ENCODE results near the gene C1orf35. TPM values are rescaled to one million over a fixed set of nuclear protein-coding genes. Genes with fewer than 3 reads are reported as not detected.

The C1orf35 gene
- total and polyA plus RNA-seq, 4 donors = 4.0 to 7.5 (median 6.4) TPM

GRCh38 chr1:228075801-228076271 lies 27.3 kb downstream of the C1orf35 start (continued):
- no peak for TF ChIP-seq REST (IDR thresholded peaks at IDR 0.05)
- TF ChIP-seq JUND (IDR thresholded peaks at IDR 0.05) = no peak
- TF ChIP-seq SP1 (IDR thresholded peaks at IDR 0.05) = no peak
- TF ChIP-seq GABPA (IDR thresholded peaks at IDR 0.05 in 1 of 2, conservative IDR thresholded peaks at IDR 0.05 in 1 of 2) = no peak

GRCh38 chr1:228074954-228075730 lies 28.0 kb downstream of the C1orf35 start:
- no peak overlapping the region for H3K4me3 ChIP-seq (ENCODE audit: low read depth in 1 of 3, low read length in 3 of 3)
- H3K36me3 ChIP-seq (ENCODE audit: control insufficient read depth in 4 of 4, insufficient read depth in 3 of 4, low read depth in 1 of 4, low read length in 3 of 4) = no peaks in the 10 kb centered on the region
- no peak overlapping the region for H3K27ac ChIP-seq (ENCODE audit: low read depth in 1 of 2, low read length in 2 of 2)
- TF ChIP-seq REST (IDR thresholded peaks at IDR 0.05) (no peak), FOXA1 (IDR thresholded peaks at IDR 0.05) (no peak), CTCF (IDR thresholded peaks at IDR 0.05; ENCODE audit: low read depth, low read length, missing input control) (no peak)
- H3K9ac ChIP-seq (ENCODE audit: low read depth in 1 of 2, low read length in 2 of 2) = no peak overlapping the region
- H3K4me1 ChIP-seq (ENCODE audit: control insufficient read depth in 4 of 4, insufficient read depth in 4 of 4, low read length in 3 of 4) = no peaks in the 10 kb centered on the region
- 42% methylated on average over 18 of the region's 18 CpGs for WGBS
- H3K9me3 ChIP-seq (ENCODE audit: control insufficient read depth in 4 of 4, low read length in 3 of 4) = no peaks in the 10 kb centered on the region
- H3K27me3 ChIP-seq (ENCODE audit: control insufficient read depth in 4 of 4, insufficient read depth in 4 of 4, low read length in 3 of 4) = no peaks in the 10 kb centered on the region
- no peak for DNase-seq (ENCODE audit: low spot score)

GRCh38 chr1:228073857-228074545 lies 29.1 kb downstream of the C1orf35 start:
- H3K36me3 ChIP-seq (ENCODE audit: control insufficient read depth in 4 of 4, insufficient read depth in 3 of 4, low read depth in 1 of 4, low read length in 3 of 4) = no peaks in the 10 kb centered on the region
- H3K27ac ChIP-seq (ENCODE audit: low read depth in 1 of 2, low read length in 2 of 2) = no peak overlapping the region
- H3K4me1 ChIP-seq (ENCODE audit: control insufficient read depth in 4 of 4, insufficient read depth in 4 of 4, low read length in 3 of 4) = no peaks in the 10 kb centered on the region
- no peak overlapping the region for H3K9ac ChIP-seq (ENCODE audit: low read depth in 1 of 2, low read length in 2 of 2)
- no peak for DNase-seq (ENCODE audit: low spot score)
- WGBS = 46% methylated on average over 16 of the region's 16 CpGs
- H3K9me3 ChIP-seq (ENCODE audit: control insufficient read depth in 4 of 4, low read length in 3 of 4) = no peaks in the 10 kb centered on the region
- no peak overlapping the region for H3K4me3 ChIP-seq (ENCODE audit: low read depth in 1 of 3, low read length in 3 of 3)
- H3K27me3 ChIP-seq (ENCODE audit: control insufficient read depth in 4 of 4, insufficient read depth in 4 of 4, low read length in 3 of 4) = no peaks in the 10 kb centered on the region
- TF ChIP-seq NR2F2 (IDR thresholded peaks at IDR 0.05) = no peak
- TF ChIP-seq SP1 (IDR thresholded peaks at IDR 0.05) = no peak
- TF ChIP-seq RXRA (IDR thresholded peaks at IDR 0.05) = no peak
- no peak for TF ChIP-seq HNF4G (IDR thresholded peaks at IDR 0.05)
- TF ChIP-seq ATF3 (IDR thresholded peaks at IDR 0.05) = no peak
- TF ChIP-seq TAF1 (conservative IDR thresholded peaks at IDR 0.05) = no peak
- TF ChIP-seq FOXA2 (IDR thresholded peaks at IDR 0.05) = no peak
- TF ChIP-seq GABPA (IDR thresholded peaks at IDR 0.05 in 1 of 2, conservative IDR thresholded peaks at IDR 0.05 in 1 of 2) = no peak
- no peak for TF ChIP-seq FOXA1 (IDR thresholded peaks at IDR 0.05)
- TF ChIP-seq ZBTB33 (IDR thresholded peaks at IDR 0.05) = no peak

Data from liver (tissue), 9 donors.